IPS-11a (cell line): ENCODE data around the gene PPP2CA.
A peak's percentile ranks its signal among the peaks of the same experiment; 100 is the strongest.
"Not testable (repeated sequence)": the region's sequence is repeated elsewhere in the genome, so short reads cannot be mapped to it uniquely, and the experiment has no call there.

Experiments used
- H3K4me3 ChIP-seq: one replicate; pipeline ENCODE4 v1.5.1; 2013; ENCODE audit warnings: low read depth, low read length, control low read depth

Gene PPP2CA

DNA sequence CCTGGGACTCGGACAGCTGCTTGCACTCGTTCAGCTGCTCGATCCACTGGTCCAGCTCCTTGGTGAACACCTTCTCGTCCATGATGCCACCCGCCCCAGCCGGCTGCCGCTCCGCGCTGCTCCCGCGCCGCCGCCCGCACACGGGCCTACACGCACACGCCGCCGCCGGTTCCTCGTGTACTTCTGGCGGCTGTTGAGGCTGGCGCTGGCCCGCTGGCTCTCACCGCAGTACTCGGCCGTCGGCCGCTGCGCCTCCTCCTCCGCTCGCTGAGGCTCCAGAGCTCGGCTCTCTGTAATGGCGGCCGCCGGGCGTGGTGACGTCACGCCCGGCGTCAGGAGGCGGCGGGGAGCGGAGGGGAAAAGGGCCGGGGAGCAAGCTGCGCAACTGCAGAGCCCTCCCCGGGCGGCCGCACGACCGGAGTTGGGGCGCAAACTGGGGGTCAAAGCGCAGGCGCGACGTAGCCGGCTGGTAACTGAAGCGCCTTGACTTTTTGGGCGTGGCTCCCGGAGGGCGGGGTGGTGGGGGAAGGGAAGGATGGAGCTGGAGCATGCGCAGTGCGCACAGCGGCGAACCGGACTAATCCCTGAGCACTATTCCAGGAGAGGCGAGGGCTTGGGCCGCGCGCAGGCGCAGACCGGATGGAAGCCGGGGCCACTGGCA lies at the start of gene PPP2CA:
PPP2CA (minus strand) TSS at position 294 of the 661 bp plus-strand sequence; CDS start at position 82, 212 bp downstream.
- H3K4me3 ChIP-seq, result peak within 1 kb of the TSS; percentile 97

DNA sequence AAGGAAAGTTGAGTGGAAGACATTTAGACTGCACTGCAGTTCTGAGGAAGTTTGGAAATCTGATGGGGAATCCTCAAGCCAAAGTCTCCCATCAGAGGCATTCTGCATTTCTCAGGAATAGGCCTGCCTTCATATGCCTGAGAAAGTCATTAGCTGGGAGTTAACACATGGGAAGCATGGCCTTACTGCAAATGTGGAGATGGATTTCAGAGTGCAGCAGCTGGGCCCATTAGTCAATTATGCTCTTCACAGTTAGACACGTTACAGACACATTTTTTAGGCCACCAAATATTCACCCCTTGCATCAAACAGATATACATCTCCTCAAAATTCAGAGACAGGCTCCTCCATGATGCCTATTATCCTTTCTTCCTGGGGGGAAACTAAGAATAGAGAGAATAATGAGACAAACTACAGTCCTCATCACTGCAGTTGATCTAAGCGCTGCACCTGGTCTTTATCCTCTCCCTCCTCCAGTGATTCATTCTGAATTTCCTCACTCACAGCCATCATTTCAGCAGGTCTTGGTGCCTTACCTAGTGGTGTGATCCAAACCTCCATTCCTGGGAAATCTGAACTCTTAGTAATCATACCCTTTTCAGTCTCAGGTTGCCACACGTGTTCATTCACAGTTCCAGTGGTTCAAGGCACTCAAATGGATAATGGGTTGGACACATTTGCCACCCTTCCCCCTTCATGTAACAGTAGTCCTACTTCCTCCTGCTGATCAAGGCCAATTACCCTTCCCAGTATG lies 47.9 kb upstream of the PPP2CA start:
- no peak overlapping the region for H3K4me3 ChIP-seq

DNA sequence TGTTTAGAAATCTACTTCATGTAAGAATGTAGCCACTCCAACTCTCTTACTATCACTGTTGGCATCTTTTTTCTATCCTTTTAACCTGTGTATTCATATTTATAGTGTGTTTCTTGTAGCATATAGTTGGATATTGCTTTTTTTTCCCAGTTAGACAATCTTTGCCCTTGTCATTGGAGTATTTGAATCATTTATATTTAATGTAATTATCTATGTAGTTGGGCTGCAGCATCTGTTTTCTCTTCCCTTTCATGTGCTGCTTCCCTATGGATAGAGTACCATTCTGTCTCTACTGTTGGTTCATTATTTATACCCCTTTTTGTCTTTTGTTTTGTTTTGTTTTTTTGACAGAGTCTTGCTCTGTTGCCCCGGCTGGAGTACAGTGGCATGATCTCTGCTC lies 45.2 kb upstream of the PPP2CA start:
- H3K4me3 ChIP-seq, result no peak overlapping the region

DNA sequence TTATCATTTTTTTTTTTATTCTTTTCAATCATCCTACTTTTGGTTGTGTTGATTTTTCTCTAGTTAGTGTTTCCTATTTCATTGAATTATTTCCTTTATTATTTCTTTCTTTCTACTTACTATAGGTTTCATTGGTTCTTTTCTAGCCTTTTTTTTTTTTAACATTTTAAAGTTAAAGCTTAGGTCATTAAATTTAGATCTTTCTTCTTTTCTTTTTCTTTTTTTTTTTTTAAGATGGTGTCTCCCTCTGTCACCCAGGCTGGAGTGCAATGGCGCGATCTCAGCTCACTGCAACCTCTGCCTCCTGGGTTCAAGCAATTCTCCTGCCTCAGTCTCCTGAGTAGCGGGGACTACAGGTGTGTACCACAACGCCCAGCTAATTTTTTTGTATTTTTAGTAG lies 43.0 kb upstream of the PPP2CA start:
- H3K4me3 ChIP-seq, result no peak overlapping the region

DNA sequence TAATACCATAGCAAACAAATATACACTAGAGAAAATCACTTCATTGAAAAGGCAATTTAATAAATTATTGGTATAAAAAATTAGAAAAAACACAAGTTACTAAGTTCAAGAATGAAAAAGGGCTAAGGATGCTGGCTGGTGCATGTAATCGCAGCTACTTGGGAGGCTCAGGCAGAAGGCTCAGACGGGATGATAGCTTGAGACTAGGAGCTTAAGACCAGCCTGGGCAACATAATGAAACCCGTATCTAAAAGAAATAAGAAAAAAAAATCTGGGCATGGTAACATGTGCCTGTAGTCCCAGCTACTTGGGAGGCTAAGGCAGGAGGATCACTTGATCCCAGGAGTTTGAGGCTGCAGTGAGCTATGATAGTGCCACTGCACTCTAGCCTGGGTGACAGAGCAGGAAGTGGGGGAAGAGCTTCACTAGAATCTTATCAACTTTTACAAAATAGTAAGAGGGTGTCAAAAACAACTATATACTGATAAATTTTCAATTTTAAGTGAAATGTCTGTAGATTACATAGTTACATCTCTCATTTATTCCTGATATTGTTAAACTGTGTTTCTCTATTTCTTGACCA lies 42.2 kb upstream of the PPP2CA start:
- H3K4me3 ChIP-seq, result no peak overlapping the region

DNA sequence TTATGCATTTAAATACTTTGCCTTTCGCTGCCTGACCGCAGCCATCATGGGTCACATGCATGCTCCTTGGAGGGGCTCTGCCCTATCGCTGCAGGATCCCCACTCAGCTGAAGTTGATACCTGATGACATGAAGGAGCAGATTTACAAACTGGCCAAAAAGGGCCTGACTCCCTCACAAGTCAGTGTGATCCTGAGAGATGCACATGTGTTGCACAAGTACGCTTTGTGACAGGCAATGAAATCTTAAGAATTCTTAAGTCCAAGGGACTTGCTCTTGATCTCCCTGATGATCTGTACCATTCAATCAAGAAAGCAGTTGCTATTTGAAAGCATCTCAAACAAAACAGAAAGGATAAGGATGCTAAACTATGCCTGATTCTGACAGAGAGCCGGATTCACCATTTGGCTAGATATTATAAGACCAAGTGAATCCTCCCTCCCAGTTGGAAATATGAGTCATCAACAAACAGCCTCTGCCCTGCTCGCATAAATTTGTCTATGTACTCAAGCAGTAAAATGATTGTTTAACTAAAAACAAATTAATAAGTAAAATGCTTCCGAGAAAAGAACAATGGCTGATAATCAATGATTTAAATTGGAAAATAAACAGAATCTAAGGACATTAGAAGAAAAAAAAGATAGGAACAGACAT lies 41.6 kb upstream of the PPP2CA start:
- H3K4me3 ChIP-seq, result no peak overlapping the region

DNA sequence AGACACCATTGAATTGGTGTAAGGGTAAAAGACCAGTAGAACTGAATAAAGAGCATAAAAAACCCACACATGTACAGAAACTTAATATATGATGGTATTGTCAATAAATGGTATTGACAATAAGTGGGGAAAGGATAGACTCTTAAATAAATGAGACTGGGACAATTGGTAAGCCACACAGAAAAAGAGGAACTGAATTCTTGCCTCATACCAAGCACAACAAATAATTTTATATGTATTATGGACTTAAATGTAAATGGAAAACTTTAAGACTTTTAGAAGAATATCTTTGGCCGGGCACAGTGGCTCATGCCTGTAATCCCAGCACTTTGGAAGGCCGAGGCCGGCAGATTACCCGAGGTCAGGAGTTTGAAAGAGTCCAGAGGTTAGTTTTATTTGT lies 37.9 kb upstream of the PPP2CA start:
- H3K4me3 ChIP-seq, result no peak overlapping the region

DNA sequence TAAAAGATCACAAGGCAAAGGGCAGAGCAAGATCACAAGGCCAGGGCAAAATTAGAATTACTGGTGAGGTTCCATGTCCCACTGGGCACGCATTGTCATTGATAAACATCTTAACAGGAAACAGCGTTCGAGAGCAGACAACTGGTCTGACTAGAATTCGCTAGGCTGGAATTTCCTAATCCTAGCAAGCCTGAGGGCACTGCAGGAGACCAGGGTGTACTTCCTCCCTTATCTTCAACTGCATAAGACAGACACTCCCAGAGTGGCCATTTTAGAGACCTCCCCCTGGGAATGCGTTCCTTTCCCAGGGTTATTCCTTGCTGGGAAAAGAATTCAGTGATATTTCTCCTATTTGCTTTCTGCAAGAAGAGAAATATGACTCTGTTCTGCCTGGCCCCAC lies 36.8 kb upstream of the PPP2CA start:
- H3K4me3 ChIP-seq, result not testable (repeated sequence)

DNA sequence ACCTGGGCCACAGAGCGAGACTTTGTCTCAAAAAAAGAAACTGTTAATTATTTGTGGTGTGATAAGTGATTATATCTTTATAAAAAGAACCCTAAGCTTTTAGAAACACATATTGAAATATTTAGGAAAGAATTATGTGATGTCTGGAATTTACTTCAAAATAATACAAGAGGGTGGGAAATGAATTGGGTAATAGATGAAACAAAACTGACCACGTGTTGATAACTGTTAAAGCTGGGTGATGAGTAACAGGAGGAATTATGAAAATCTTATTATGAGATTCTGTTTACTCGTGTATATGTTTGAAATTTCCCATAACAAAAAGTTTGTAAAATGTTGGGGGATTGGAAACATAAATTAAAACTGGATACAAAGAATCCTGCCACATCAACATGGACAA lies 33.0 kb upstream of the PPP2CA start:
- no peak overlapping the region for H3K4me3 ChIP-seq

DNA sequence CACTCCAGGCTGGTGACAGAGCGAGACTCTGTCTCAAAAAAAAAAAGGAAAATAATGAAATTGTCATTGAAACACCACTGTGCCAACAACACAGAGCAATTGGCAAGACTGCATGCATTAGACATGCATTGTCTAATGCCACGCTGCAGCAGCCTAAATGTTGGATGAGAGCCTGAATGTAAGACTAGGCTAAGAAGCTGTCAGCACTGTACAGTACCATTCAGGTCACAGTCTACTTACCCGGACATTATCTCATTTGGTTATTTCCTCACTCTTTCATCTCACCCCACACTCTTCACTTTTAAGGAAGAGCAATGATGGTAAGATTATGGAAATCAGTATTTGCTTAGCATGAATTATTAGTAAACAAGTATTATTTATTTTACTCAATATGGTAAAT lies 31.3 kb upstream of the PPP2CA start:
- no peak overlapping the region for H3K4me3 ChIP-seq

DNA sequence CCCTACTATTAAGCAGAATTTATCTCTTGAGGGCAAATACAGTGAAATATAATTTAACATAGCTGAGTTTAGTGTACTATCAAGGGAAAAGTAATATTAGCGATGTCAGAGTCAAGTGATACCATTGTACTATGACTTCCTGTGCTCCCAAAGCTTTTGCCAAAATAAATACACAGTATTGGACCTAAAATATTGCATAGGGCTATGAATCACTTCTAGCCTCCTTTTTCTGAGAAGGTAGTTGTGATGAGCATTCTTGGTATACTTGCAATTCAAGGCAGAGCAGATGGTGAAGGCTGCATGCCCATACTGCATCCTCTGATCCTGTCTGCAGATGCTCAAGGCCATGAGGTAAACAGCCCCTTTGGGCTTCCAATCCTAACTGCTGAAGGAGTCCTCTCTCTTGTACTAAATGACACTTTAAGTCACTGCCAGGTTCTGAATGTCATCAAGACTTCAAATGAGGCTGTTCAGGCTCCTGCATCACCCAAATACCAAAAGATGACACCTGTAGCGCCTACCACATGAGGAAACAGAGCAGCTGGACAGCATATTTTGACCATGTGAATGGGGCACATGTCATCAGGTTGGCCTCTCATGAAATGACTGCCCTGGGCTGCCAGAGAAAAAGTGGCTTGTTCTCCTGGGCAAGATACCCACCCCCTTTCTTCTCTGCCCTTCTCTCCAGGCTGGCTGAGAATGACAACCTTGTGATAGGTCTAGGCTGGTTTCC lies 29.7 kb upstream of the PPP2CA start:
- no peak overlapping the region for H3K4me3 ChIP-seq

DNA sequence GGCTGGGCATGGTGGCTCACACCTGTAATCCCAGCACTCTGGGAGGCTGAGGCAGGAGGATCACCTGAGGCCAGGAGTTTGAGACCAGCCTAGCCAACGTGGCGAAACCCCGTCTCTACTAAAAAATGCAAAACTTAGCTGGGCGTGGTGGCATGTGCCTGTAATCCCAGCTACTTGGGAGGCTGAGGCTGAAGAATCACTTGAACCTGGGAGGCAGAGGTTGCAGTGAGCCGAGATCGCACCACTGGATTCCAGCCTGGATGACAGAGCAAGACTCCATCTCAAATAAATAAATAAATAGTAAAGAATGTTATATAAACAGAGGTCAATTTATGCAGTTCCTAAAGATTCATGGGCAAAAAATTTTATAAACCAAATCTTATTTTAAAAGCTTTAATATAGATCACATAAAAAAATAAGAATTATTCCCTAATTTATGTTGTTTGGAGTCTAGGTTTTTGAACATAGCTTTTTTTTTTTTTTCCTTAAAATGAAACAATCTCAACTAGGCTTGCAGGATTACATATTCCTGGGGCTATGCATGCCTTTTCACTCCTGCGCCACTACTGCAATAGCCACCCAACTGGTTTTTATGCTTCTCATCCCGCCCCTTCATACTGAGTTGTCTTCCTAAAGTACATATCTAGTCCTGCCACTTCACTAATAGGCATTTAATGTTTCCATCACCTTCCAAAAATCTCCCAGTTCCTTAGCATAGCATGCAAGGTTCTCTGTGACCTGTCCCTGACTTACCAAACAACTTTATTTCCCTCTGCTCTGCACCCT lies 27.7 kb upstream of the PPP2CA start:
- H3K4me3 ChIP-seq, result not testable (repeated sequence)

DNA sequence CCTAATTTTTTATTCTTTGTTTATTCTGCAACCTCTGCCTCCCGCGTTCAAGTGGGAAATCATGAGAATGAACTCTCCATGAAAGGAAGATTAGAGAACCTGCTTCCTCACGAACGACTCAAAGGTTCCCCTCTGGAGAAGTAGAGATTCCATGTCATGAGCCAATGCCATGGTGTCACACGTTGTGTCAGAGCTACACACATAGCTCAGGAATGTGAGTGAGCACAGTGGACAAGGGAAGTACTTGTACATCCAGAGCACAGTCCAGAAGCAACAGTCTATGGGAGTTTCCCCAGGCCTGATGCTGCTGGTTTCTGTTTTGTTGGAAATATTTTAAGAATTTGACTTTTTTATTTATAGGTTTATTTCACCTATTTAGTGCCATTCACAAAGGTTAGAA lies 26.8 kb upstream of the PPP2CA start:
- no peak overlapping the region for H3K4me3 ChIP-seq

DNA sequence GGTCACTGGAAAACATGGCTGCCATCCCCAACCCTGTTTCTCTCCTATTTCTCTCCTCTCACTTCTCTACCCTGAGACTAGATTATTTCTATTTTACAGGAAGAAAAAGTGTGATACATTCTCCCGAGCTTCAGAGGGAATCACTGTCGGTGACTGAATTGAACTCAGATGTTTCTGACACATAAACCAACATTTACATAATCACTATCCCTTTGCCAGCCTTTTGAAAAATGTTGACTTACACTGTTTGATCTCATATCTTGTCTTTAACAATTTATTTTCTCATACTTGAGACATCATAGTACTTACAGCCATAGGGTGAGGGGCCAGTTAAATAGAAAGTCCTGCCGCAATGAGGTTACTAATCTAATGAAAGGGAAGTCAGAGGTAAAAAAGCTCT lies 25.1 kb upstream of the PPP2CA start:
- no peak overlapping the region for H3K4me3 ChIP-seq

DNA sequence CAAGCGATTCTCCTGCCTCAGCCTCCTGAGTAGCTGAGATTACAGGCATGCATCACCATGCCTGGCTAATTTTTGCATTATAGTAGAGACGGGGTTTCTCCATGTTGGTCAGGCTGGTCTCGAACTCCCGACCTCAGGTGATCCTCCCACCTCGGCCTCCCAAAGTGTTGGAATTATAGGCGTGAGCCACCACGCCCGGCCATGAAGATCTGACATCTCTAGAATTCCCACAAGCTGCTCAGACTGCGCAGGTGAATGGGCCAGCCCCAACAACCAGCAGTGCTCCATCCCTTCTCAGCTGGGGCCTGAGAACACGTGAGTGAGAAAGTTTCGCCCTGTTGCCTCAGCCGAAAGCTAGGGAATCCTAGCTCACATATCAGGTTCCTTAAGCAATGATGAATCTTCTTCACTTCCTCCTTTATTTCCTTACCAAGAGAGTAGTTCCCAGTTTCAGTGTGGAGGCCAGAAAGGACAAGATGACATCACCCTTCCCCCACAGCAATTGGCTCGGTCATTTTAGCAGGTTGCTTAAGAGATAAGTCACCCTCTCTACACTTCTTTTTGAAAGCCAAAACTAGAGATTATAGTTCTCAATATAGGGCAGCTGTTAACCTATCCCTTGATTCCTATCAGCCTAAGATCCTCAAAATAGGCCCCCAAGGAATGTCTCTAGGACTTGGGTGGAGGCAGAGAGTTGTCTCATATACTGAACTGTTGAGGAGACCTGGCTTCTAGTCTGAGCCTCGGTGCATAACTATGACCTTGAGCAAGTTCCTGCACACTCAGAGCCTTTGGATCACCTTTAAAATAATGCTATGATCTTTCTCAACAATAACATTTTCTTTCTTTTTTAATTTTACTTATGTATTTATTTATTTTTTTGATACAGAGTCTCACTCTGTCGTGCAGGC lies 23.9 kb upstream of the PPP2CA start:
- no peak overlapping the region for H3K4me3 ChIP-seq

DNA sequence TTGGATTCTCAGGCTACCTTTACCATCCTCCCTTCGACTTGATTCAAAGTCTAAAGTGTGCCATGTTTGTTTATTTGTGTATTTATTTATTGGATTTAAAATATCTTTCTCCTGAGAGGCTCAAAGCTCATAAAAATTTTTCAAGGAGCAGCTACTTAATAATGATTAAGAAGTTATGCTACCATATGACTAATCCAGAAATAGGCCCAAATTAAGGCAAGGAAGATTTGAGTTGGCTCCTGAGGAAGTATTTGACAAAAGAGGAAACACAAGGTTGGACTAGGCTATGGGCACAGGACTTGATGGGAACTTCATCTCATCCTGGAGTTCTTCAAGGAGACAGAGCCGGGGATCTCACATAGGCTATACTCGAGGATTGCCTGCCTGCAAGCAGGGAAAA lies 22.4 kb upstream of the PPP2CA start:
- H3K4me3 ChIP-seq, result no peak overlapping the region

DNA sequence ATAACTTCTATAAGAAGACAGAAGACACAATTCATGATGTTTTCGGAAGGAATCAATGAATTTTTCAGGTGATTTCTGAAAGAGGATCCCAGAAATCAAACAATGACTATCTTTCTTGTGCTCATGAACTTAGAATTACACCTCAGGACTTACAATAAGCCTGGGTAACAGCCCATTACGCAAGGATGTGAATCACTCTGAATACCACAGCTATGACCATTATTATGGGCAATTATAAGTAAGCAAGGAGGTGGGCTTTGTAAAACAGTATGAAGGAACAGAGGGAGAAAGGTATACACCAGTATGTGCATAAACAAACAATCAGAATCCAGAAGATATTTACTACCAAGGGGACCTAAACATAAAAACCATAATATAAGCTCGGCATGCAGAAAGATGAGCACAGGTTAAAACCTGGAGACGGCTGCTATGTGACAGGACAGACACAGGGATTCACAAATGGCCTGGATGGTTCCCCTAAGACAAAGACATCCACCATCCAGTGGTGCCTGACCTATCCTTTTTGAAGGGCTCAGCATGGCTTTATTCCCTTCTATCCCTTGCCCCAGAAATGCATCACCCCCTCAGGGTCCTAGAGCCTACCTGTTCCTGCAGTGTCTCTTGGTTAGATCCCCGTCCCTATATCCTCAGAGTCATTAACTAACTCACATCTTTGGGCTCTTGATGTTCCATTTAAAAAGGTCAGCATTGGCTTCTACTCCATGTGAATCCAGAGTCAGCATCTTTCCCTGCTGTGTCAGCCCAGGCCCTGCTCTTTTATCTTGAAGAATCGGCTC lies 21.8 kb upstream of the PPP2CA start:
- H3K4me3 ChIP-seq, result no peak overlapping the region

DNA sequence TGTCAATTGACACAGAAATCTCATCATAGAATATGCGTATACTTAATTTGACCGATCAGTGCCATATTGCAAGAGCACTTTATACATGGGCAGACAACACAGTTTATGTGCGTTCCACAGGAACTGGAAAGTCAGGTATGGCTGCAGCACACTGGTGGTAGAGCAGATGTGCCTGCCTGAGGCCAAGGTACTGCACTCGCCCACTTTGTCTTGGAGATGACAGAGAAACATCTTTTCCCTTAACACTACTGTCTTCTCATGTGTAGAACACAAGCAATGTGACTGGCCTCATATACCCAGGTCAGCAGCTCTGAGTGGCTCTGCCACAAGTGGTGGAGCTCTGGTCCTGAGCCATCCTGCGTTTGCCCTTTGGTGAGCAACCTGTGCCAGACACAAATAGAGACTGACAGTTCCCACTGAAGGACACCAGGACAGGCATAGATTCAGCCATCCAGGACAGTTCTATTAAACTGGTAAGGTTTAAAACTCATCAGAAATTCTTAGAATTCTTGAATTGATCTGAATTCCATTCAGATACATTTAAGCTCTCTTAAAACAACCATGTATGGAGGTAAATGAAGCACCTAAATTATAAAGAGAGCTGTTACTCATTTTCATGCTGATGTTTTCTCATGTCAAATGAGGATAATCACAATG lies 21.0 kb upstream of the PPP2CA start:
- H3K4me3 ChIP-seq, result no peak overlapping the region
